ENCODE measurements around the gene SOX15. TPM values are rescaled to one million over a fixed set of nuclear protein-coding genes. Genes with fewer than 3 reads are reported as not detected.

The SOX15 gene
- total RNA-seq, 2 experiments from 2014 or later = 0.20 TPM; not detected in 1

- Mint-ChIP-seq H3K4me1 (ENCODE audit: low read depth) (peaks cover 66% of the 10 kb centered on the region), H3K4me3 (peak overlapping the region; percentile 95), H3K27ac (peak overlapping the region; percentile 100), H3K27me3 (ENCODE audit: low read depth) (no peaks in the 10 kb centered on the region), H3K9me3 (no peaks in the 10 kb centered on the region), H3K36me3 (ENCODE audit: low read depth) (peaks cover 26% of the 10 kb centered on the region)
- intact Hi-C loops (cut with micrococcal nuclease) = loop anchor here (1.0 to 2.0 kb wide), 6 partner anchors 10 to 260 kb away; partner anchors contain the start of genes SENP3, TMEM256 and TP53
- no peak for DNase-seq
- CTCF ChIA-PET = interaction anchor here (0.7 to 2.6 kb wide), 3 partner anchors 22 to 105 kb away, joined by 3 to 13 read pairs (median 12); partner anchors contain the start of genes SENP3, TP53 and WRAP53
Observed at GRCh38 chr17:7582396-7583252, 7.3 kb downstream of the SOX15 start.

DNA sequence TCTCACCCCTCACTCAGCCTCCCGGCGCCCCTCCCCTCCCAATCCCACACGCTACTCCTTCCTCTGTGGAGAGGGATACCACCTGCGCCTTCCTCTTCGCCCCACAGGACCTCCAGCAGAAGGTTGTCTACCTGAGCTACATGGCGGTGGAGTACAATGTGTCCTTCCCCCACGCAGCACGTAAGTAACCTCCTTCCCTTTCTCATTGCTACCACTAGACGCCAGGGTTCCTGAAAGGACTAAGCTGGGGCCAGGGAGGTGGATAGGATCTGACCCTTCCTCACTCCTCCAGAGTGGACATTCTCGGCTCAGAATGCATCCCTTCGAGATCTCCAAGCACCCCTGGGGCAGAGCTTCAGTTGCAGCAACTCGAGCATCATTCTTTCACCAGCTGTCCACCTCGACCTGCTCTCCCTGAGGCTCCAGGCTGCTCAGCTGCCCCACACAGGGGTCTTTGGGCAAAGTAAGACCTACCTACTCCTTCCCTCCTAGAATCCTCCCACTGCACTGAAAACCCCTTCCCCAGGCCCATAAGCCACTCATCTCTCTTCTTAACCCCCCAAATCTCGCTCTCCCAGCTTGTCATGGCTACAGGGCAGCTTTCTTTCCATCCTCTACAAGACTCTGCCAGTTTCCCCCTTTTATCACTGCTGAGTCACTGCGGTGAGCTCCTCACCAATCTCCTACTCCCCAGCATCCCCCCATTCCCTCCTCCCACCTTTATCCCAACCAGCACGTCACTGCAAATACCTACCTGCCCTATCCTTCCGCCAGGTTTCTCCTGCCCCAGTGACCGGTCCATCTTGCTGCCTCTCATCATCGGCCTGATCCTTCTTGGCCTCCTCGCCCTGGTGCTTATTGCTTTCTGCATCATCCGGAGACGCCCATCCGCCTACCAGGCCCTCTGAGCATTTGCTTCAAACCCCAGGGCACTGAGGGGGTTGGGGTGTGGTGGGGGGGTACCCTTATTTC, 9.0 kb downstream of the SOX15 start:
- intact Hi-C loops (cut with micrococcal nuclease) = no loop called here
- CTCF ChIA-PET = interaction anchor here (1.7 to 2.2 kb wide), 2 partner anchors 20 to 106 kb away, joined by 5 to 8 read pairs; partner anchors contain the start of genes SENP3 and TP53
- H3K4me1 Mint-ChIP-seq (ENCODE audit: low read depth) = peaks cover 80% of the 10 kb centered on the region
- H3K9me3 Mint-ChIP-seq = no peaks in the 10 kb centered on the region
- no peak for DNase-seq
- H3K36me3 Mint-ChIP-seq (ENCODE audit: low read depth) = peaks cover 43% of the 10 kb centered on the region
- H3K27me3 Mint-ChIP-seq (ENCODE audit: low read depth) = no peaks in the 10 kb centered on the region
- peak overlapping the region; percentile 75 for H3K27ac Mint-ChIP-seq
- H3K4me3 Mint-ChIP-seq = peak overlapping the region; percentile 5

- intact Hi-C loops (cut with micrococcal nuclease) = loop anchor here (1.0 to 10.0 kb wide), 3 partner anchors 35 to 535 kb away; partner anchors contain the start of genes SLC16A11 and WRAP53
- Mint-ChIP-seq H3K27ac (peak overlapping the region; percentile 89), H3K9me3 (no peaks in the 10 kb centered on the region), H3K4me1 (ENCODE audit: low read depth) (peaks cover 78% of the 10 kb centered on the region), H3K27me3 (ENCODE audit: low read depth) (no peaks in the 10 kb centered on the region), H3K36me3 (ENCODE audit: low read depth) (peaks cover 48% of the 10 kb centered on the region), H3K4me3 (peak overlapping the region; percentile 57)
- DNase-seq = no peak
- CTCF ChIA-PET = interaction anchor here (1.7 to 2.2 kb wide), 2 partner anchors 19 to 107 kb away, joined by 5 to 8 read pairs; partner anchors contain the start of genes SENP3 and TP53
Observed at GRCh38 chr17:7579834-7580603, 9.9 kb downstream of the SOX15 start.

DNA sequence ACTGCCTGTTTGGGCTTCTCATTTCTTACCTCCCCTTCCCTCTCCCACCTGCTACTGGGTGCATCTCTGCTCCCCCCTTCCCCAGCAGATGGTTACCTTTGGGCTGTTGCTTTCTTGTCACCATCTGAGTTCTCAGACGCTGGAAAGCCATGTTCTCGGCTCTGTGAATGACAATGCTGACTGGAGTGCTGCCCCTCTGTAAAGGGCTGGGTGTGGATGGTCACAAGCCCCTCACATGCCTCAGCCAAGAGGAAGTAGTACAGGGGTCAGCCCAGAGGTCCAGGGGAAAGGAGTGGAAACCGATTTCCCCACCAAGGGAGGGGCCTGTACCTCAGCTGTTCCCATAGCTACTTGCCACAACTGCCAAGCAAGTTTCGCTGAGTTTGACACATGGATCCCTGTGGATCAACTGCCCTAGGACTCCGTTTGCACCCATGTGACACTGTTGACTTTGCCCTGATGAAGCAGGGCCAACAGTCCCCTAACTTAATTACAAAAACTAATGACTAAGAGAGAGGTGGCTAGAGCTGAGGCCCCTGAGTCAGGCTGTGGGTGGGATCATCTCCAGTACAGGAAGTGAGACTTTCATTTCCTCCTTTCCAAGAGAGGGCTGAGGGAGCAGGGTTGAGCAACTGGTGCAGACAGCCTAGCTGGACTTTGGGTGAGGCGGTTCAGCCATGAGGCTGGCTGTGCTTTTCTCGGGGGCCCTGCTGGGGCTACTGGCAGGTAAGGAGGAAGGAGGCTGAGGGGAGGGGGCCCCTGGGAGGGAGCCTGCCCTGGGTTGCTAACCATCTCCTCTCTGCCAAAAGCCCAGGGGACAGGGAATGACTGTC, 10.7 kb downstream of the SOX15 start, which contains the start of gene CD68:
CD68 (plus strand) TSS at position 638 of the 833 bp plus-strand sequence; CDS start at position 678, 40 bp downstream.
- H3K27ac Mint-ChIP-seq = peak within 1 kb of the TSS; percentile 89
- H3K4me3 Mint-ChIP-seq = peak within 1 kb of the TSS; percentile 57
- peaks cover 80% of the 10 kb centered on the region for H3K4me1 Mint-ChIP-seq (ENCODE audit: low read depth)
- DNase-seq = peak; percentile 86
- H3K36me3 Mint-ChIP-seq (ENCODE audit: low read depth) = peaks cover 52% of the 10 kb centered on the region
- CTCF ChIA-PET = interaction anchor here (0.9 to 2.2 kb wide), 3 partner anchors 10 to 108 kb away, joined by 3 to 8 read pairs (median 5); partner anchors contain the start of genes SENP3 and TP53
- H3K27me3 Mint-ChIP-seq (ENCODE audit: low read depth) = no peaks in the 10 kb centered on the region
- no peaks in the 10 kb centered on the region for H3K9me3 Mint-ChIP-seq
- intact Hi-C loops (cut with micrococcal nuclease) = loop anchor here (1.0 to 10.0 kb wide), 3 partner anchors 36 to 534 kb away; partner anchors contain the start of genes SLC16A11 and WRAP53

DNA sequence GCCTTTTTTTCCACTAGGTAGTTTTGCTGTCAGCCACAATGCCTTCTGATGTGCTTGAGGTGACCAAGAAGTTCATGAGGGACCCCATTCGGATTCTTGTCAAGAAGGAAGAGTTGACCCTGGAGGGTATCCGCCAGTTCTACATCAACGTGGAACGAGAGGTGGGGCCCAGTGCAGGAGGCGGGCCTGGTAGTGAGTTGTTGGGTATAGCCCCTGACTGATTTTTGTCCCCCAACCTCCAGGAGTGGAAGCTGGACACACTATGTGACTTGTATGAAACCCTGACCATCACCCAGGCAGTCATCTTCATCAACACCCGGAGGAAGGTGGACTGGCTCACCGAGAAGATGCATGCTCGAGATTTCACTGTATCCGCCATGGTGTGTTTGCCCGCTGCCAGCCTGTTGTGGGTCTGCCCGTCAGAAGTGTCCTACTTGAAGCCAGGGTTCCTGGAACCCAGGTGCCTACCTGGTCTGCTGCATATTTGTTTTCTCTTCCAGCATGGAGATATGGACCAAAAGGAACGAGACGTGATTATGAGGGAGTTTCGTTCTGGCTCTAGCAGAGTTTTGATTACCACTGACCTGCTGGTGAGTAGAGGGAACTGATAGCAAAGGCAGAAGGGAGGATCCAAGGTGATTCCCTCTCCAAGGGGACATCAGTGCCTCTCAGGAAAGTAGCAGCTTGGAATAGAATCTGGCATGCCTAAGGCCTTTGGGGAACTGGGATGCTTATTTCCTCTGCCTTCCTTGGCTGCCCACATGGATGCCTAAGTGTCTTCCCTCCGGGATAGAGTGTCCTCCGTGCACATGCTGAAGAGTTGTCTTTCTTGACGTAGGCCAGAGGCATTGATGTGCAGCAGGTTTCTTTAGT, 12.3 kb downstream of the SOX15 start:
- no peaks in the 10 kb centered on the region for H3K27me3 Mint-ChIP-seq (ENCODE audit: low read depth)
- H3K9me3 Mint-ChIP-seq = no peaks in the 10 kb centered on the region
- DNase-seq = no peak
- H3K4me3 Mint-ChIP-seq = no peak overlapping the region
- CTCF ChIA-PET = interaction anchor here (1.1 kb wide), 1 partner anchor 12 kb away, joined by 3 read pairs; no protein-coding TSS in a partner anchor
- H3K36me3 Mint-ChIP-seq (ENCODE audit: low read depth) = peaks cover 66% of the 10 kb centered on the region
- H3K4me1 Mint-ChIP-seq (ENCODE audit: low read depth) = peaks cover 79% of the 10 kb centered on the region
- peak overlapping the region; percentile 89 for H3K27ac Mint-ChIP-seq
- intact Hi-C loops (cut with micrococcal nuclease) = loop anchor here (10.0 kb wide), 1 partner anchor 533 kb away; the partner anchor contains the start of gene SLC16A11

- intact Hi-C loops (cut with micrococcal nuclease) = loop anchor here (10.0 kb wide), 1 partner anchor 532 kb away; the partner anchor contains the start of gene SLC16A11
- Mint-ChIP-seq H3K4me1 (ENCODE audit: low read depth) (peaks cover 73% of the 10 kb centered on the region), H3K27me3 (ENCODE audit: low read depth) (no peaks in the 10 kb centered on the region), H3K36me3 (ENCODE audit: low read depth) (peaks cover 63% of the 10 kb centered on the region), H3K4me3 (peak overlapping the region; percentile 35), H3K9me3 (no peaks in the 10 kb centered on the region), H3K27ac (peak overlapping the region; percentile 63)
- DNase-seq = no peak
- CTCF ChIA-PET = interaction anchor here (1.0 to 2.3 kb wide), 3 partner anchors 10 to 139 kb away, joined by 3 to 8 read pairs (median 3); partner anchors contain the start of gene SOX15
Observed at GRCh38 chr17:7576432-7576937, 13.4 kb downstream of the SOX15 start.

GRCh38 chr17:7575959-7576358, 13.9 kb downstream of the SOX15 start:
- intact Hi-C loops (cut with micrococcal nuclease) = loop anchor here (10.0 kb wide), 1 partner anchor 531 kb away; the partner anchor contains the start of gene SLC16A11
- CTCF ChIA-PET = interaction anchor here (0.5 to 2.3 kb wide), 4 partner anchors 13 to 152 kb away, joined by 3 to 8 read pairs (median 4); partner anchors contain the start of genes SOX15 and TP53
- DNase-seq = no peak
- Mint-ChIP-seq H3K4me1 (ENCODE audit: low read depth) (peaks cover 73% of the 10 kb centered on the region), H3K27ac (peak overlapping the region; percentile 63), H3K27me3 (ENCODE audit: low read depth) (no peaks in the 10 kb centered on the region), H3K36me3 (ENCODE audit: low read depth) (peaks cover 65% of the 10 kb centered on the region), H3K4me3 (peak overlapping the region; percentile 85), H3K9me3 (no peaks in the 10 kb centered on the region)

DNA sequence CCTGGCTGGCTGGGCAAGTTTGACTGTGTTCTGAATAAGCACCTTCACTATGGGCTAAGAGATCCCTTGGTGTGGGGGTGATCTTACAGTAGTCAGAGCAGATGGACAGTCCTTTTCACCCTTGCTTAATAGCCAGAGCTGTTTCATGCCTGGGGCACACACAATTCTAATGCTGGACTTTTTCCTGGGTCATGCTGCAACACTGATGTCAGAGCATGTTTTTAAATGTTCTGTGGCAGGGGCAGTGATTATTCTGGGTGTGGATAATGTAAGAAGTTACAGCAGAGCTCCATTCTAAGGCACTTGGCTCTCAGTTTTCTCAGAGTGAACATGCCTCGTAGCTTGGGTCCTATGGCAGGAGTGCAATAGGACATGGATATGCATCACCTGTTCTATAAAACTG, 14.4 kb downstream of the SOX15 start:
- Mint-ChIP-seq H3K4me1 (ENCODE audit: low read depth) (peaks cover 73% of the 10 kb centered on the region), H3K9me3 (no peaks in the 10 kb centered on the region), H3K27ac (peak overlapping the region; percentile 63), H3K4me3 (peak overlapping the region; percentile 85), H3K27me3 (ENCODE audit: low read depth) (no peaks in the 10 kb centered on the region), H3K36me3 (ENCODE audit: low read depth) (peaks cover 67% of the 10 kb centered on the region)
- CTCF ChIA-PET = interaction anchor here (0.5 to 2.3 kb wide), 6 partner anchors 14 to 530 kb away, joined by 3 to 8 read pairs (median 3); partner anchors contain the start of genes SOX15 and TP53
- intact Hi-C loops (cut with micrococcal nuclease) = loop anchor here (10.0 kb wide), 1 partner anchor 531 kb away; the partner anchor contains the start of gene SLC16A11
- DNase-seq = no peak

All from activated naive CD4-positive, alpha-beta T cell treated with anti-CD3 and anti-CD28 coated beads for 36 hours (primary cell).